ENCODE measurements around the gene PRDX3.

The PRDX3 gene

DNA sequence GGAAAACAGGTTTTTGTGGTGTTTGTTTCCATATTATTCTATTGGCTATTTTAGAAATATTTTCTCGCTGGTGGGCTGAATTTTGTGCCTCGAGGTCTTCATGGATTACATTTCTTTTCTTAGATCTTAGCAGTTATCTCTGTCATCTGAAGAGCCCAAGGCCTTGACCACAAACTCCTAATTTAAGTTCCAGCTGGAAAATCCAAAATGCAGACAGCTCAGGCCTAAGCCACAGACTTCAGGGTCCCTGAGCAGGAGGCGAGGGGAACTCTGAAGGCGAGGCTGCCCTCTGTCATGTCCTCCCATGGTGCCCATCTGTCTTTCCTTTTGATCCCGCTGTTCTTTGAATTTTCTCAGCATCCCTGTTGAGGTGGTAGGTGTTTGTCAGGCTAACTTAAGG is 60.4 kb downstream of the PRDX3 start:
- TF ChIP-seq CTCF (IDR thresholded peaks at IDR 0.05; ENCODE audit: extremely low read depth, missing control alignments): no peak
- no peak for DNase-seq (ENCODE audit: low spot score)
